ENCODE measurements around the gene RPL36.

RPL36 gene

DNA sequence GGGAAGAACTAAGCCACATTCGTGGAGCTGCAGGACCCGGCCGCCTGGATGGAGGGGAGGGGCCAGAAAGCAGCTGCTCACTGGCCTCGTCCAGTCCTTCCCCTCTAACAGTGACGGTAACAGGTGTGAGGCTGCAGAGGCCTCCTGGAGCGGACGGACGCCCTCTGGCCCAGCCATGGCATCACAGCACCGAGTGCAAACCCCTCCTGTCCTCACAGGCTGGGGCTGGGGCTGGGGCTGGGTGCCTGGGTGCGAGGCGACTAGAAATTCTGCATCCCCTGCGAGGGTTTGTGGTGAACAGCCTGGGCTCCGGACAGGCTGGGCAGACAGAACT is 13.4 kb upstream of the RPL36 start:
- no peak for DNase-seq
- Histone ChIP-seq H3K27me3 (no peaks in the 10 kb centered on the region), H3K4me1 (no peaks in the 10 kb centered on the region), H3K36me3 (peaks cover 5% of the 10 kb centered on the region), H3K9me3 (no peaks in the 10 kb centered on the region), H3K4me3 (ENCODE audit: low read depth, low read length) (no peak overlapping the region)
- TF ChIP-seq, protein P1, sequence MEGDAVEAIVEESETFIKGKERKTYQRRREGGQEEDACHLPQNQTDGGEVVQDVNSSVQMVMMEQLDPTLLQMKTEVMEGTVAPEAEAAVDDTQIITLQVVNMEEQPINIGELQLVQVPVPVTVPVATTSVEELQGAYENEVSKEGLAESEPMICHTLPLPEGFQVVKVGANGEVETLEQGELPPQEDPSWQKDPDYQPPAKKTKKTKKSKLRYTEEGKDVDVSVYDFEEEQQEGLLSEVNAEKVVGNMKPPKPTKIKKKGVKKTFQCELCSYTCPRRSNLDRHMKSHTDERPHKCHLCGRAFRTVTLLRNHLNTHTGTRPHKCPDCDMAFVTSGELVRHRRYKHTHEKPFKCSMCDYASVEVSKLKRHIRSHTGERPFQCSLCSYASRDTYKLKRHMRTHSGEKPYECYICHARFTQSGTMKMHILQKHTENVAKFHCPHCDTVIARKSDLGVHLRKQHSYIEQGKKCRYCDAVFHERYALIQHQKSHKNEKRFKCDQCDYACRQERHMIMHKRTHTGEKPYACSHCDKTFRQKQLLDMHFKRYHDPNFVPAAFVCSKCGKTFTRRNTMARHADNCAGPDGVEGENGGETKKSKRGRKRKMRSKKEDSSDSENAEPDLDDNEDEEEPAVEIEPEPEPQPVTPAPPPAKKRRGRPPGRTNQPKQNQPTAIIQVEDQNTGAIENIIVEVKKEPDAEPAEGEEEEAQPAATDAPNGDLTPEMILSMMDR (IDR thresholded peaks at IDR 0.05; ENCODE audit: low read depth, low read length), result no peak

DNA sequence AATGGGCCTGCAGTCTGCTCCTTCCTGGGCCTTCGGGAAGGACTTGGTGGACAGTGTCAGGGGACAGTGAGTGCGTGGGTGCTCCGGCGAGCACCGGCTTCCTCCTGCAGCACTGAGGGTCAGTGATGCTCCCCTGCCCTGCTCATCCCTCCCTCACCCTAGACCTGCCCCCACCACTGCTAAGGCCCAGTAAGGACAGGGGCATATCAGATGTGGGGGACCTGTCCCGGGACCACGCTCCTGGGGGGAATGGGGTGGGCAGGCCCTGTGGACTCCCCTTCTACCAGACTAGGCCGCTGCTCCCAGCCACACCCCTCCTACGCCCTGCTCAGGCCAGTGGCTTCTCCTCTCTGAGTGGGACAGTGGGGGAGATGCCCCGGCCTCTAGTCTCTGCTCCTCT is 13.0 kb upstream of the RPL36 start:
- TF ChIP-seq, protein P1 (IDR thresholded peaks at IDR 0.05; ENCODE audit: low read depth, low read length), result no peak
- H3K27me3 ChIP-seq, result no peaks in the 10 kb centered on the region
- H3K9me3 ChIP-seq, result no peaks in the 10 kb centered on the region
- DNase-seq, result no peak
- peaks cover under 1% of the 10 kb centered on the region for H3K36me3 ChIP-seq
- no peaks in the 10 kb centered on the region for H3K4me1 ChIP-seq
- no peak overlapping the region for H3K4me3 ChIP-seq (ENCODE audit: low read depth, low read length)

DNA sequence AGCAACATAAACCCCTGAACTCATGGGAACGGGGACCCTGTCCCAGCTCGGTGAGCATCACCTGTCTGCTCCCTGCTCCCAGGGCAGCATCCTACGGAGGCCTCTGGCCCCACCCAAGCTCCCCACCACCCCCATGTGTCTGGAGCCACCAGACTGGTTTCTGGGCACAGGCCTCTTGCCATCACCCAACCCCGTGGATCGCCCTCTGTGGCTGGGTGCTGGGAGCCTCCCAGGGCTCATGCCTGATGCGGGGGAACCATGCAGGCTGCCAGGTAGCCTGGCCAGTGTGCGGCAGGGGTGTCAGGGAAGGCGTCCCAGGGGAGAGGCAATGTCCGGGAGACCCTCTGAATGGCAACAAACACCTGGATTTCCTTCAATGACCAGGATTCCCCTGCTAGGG is 12.5 kb upstream of the RPL36 start:
- no peaks in the 10 kb centered on the region for H3K27me3 ChIP-seq
- no peaks in the 10 kb centered on the region for H3K4me1 ChIP-seq
- no peaks in the 10 kb centered on the region for H3K9me3 ChIP-seq
- H3K4me3 ChIP-seq (ENCODE audit: low read depth, low read length), result no peak overlapping the region
- no peaks in the 10 kb centered on the region for H3K36me3 ChIP-seq
- TF ChIP-seq, protein P1 (IDR thresholded peaks at IDR 0.05; ENCODE audit: low read depth, low read length), result no peak
- no peak for DNase-seq

DNA sequence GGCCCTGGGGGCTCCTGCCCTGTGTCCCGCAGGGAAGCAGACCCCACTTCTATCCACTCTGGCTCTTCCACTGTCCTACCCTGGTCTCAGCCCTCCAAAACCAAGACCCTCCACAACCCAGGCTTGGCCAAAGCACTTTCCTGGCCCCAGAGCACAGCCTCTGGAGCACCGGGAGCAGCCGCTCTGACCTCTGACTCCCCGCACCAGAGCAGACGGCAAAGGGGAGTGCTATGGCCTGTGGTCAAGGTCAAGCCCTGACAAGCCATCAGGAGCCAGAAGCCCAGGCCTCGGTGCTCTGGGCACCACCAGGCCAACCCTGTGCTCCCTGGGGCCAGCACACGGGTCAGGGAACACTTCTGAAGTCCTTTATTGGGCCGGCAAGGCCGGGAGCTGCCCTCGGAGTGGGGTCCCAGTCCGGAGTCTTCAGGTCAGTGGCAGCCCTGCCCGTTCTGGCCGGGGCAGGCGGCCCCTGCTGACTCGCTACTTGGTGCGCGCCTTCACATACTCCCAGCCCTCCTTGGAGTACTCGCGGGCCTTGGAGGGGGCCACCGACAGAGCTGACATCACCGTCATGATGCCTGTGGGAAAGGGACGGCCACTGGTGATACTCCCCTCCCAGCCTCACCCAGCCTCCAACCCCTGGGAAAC is 11.9 kb upstream of the RPL36 start:
- TF ChIP-seq, protein P1 (IDR thresholded peaks at IDR 0.05; ENCODE audit: low read depth, low read length), result no peak
- no peak overlapping the region for H3K4me3 ChIP-seq (ENCODE audit: low read depth, low read length)

DNA sequence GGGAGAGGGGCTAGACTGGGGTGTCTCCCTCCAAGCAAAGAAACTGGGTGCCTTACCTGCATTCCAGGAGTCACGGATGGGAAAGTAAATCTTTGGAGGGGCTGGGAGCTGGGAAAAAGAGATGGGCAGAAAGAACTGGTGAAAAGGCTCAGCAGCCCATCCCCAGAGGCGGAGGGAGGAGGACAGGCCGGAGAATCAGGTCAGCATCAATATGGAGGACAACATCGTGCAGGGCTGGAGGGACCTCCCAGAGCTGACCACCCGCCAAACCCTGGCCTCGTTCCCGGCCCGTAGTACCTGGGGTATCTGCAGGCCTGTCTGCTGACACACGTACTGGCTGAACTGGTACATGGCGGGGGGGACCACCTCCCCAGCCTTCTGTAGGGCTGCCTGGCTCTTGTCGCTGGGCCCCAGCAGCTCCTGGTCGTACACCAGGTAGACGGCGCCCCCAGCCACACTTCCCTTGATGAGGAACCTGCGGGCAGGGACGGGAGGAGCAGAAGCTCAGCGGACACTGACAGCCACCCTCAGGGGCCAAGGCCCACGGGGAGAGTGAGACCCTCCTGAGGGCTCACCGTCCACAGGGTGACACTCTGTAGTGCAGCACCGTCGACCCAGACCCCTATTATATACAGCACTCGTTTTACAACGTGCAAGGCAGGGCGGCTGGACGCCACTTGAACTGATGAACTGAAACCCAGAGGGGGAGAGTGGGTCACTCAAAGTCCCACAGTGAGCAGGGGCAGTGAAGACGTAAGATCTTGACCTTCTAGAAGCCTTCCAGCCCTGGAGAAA is 10.6 kb upstream of the RPL36 start:
- Histone ChIP-seq H3K4me3 (ENCODE audit: low read depth, low read length) (peak overlapping the region; percentile 88), H3K9me3 (no peaks in the 10 kb centered on the region), H3K27me3 (no peaks in the 10 kb centered on the region), H3K36me3 (no peaks in the 10 kb centered on the region), H3K4me1 (no peaks in the 10 kb centered on the region)
- DNase-seq, result no peak
- TF ChIP-seq, protein P1 (IDR thresholded peaks at IDR 0.05; ENCODE audit: low read depth, low read length), result no peak

More for the DNA sequence above, 11.9 kb upstream of the RPL36 start:
- no peaks in the 10 kb centered on the region for H3K27me3 ChIP-seq
- no peaks in the 10 kb centered on the region for H3K9me3 ChIP-seq
- no peak for DNase-seq
- H3K4me1 ChIP-seq, result no peaks in the 10 kb centered on the region
- no peaks in the 10 kb centered on the region for H3K36me3 ChIP-seq

- H3K4me1 ChIP-seq, result no peaks in the 10 kb centered on the region
- TF ChIP-seq, protein P1 (IDR thresholded peaks at IDR 0.05; ENCODE audit: low read depth, low read length), result no peak
Observed at GRCh38 chr19:5680084-5680436, 10.0 kb upstream of the RPL36 start.

More at GRCh38 chr19:5680084-5680436, 10.0 kb upstream of the RPL36 start:
- H3K27me3 ChIP-seq, result no peaks in the 10 kb centered on the region
- peak overlapping the region; percentile 88 for H3K4me3 ChIP-seq (ENCODE audit: low read depth, low read length)
- no peaks in the 10 kb centered on the region for H3K9me3 ChIP-seq
- no peaks in the 10 kb centered on the region for H3K36me3 ChIP-seq
- no peak for DNase-seq
